Activated naive CD4-positive, alpha-beta T cell (primary cell): Measurements from ENCODE around the gene TRIM8.
A peak's percentile ranks its signal among the peaks of the same experiment; 100 is the strongest.
"Not testable (repeated sequence)": the region's sequence is repeated elsewhere in the genome, so short reads cannot be mapped to it uniquely, and the experiment has no call there.

Experiments used
- DNase-seq, 4 experiments: peaks; one replicate each; lab custom pipeline; 2025; lab: John Stamatoyannopoulos, UW

The TRIM8 gene

DNA sequence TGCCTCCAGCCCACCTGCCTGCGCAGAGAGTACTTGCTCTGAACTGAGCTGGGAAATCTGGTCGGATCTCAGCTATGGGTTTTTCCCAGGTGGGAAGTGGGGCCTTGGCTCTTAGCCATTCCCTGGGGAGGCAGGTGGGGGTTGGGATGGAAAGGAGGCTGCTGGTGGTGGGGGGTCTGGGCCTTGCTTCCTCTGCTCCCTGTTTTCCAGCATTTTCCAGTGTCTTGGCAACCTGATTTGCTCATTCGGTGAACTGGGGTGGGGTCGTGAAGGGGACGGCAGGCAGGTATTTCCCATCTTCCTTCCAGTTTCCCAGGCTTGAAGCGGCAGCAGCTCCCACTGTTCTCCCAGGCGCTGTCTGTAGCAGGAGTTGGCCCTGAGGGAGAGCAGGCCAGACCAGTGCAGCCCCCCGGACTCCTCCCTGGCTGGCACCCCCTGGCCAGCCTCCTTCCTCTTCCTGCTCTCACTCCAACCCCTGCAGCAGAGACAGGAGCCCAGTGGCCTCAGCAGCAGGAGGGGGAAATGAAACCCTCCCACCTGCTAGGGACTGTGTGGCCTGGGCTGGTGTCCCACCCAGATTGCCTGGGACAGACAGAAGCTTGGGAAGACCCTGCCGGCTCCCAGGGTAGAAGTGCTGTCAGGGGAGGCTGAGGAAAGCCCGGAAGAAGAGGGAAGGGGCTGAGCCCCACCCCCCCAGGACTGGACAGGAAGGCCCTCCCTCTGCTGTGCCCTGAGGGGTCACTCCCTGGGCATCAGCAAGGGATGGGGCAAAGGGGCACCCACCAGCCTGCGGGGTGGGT lies 6.6 kb downstream of the TRIM8 start:
- DNase-seq = no peak

DNA sequence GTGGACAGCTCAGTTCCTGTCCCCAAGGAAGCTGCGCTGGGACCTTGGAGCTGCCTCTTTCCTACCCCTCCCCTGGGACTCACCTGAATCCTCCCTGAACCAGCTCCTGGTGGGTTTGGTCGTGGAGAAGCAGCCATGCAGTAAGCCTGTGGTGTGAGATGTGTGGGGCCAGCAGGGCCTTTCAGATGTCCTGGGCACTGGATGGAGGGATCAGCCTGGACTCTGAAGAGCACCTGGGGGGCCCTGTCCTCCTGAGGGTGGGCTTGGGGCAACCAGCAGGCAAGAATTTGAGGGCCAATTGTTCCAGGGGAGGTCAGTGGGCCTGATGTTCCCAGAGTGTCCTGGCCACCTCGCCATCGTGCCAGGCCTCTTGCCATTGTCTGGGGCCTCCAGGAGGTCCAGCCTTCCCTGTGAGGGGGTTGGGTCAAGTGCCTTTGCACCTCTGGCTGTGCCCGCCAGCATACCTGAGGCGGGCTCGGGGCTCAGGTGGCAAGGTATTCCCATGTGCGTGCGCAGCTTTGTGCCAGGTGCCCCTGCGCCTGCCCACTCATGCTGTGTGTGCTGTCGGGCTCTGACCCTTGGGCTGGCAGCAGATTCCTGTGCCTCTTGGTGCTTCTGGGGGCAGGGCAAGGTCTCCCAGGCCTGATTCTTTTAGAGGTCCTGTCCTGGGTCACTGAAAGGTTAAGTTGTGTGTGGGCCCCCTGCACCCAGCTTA lies 7.3 kb downstream of the TRIM8 start:
- DNase-seq = no peak

DNA sequence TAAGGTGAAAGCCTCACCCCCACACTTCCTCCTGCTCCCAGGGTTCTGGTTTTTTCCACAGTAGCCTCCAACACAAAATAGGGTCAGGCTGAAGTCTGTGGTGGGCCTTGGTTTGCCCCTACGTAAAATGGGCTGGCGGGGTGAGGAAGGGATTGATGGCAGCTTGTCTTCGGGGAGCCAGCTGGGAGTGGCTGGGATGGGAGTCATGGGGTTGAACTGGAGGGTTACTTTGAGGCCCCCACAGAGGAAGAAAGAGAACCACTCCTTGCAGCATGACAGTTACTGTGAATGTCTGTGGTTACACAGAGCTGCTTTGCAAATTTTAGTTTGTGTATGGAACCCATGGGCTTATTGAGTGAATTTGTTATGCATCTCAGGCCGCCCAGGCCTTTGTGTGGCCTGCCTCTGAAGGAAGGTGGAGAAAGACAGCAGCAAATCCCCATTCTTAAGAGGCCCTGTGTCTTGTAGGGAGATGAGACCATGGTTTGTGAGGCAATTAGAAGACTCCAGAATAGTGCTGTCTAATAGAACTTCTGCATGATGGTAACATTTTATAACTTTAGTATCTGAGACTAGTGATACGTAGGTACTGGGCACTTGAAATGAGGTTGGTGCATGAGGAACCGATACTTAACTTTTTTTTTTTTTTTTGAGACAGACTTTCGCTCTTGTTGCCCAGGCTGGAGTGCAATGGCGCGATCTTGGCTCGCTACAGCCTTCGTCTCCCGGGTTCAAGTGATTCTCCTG lies 8.1 kb downstream of the TRIM8 start:
- DNase-seq = no peak

DNA sequence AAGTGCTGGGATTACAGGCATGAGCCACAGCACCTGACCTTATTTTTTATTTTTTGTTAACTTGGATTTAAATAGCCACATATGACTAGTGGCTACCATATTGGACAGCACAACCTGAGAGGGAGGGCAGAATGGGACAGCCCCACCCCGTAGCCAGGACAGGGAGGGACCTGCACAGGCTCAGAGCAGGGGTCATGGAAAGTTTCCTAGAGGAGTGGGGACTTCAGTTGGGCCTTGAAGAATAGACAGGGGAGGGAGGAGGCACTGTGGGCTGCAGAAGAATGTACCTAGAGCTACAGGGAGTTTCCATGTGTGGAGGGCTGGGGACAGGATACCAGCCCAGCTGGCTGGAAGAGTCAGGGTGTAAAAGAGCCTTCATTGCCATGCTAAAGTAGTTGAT lies 8.8 kb downstream of the TRIM8 start:
- DNase-seq = no peak

DNA sequence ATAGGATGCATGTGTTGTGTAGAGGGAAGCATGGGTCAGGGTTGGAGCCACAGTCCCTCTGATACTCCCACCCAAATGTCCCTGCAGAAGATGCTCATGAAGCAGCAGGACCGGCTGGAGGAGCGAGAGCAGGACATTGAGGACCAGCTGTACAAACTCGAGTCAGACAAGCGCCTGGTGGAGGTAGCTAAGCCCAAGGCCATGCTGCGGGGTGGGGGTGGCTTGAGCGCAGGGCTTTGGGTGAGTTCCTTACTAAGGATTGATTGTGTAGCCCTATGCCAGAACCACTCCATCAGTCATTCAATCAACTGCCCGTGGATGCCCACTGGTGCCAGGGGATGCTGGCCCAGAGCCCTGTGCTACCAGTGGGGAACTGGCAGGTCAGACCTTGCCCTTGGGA lies 10.3 kb downstream of the TRIM8 start:
- no peak for DNase-seq

DNA sequence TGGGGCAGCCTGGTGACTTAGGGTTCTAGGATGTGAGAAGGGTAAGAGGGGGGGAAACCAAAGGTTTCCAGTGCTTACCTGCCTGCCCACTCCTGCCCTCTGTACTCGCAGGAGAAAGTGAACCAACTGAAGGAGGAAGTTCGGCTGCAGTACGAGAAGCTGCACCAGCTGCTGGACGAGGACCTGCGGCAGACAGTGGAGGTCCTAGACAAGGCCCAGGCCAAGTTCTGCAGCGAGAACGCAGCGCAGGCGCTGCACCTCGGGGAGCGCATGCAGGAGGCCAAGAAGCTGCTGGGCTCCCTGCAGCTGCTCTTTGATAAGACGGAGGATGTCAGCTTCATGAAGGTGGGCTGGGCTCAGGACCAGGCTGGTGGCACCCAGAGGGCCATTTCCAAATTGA lies 10.7 kb downstream of the TRIM8 start:
- DNase-seq = no peak

DNA sequence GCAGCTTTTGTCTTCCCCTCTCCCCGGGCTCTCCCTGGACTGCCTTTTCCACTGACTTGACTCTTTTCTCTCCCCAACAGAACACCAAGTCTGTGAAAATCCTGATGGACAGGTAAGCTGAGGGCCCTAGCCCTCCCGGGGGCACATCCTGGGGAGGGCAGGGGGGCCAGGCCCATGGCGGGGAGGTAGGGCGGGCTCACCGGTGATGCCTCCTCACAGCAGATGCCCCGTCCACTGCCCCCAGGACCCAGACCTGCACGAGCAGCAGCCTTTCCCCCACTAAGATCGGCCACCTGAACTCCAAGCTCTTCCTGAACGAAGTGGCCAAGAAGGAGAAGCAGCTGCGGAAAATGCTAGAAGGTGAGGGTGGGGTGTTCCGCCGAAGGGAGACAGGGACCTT lies 11.7 kb downstream of the TRIM8 start:
- no peak for DNase-seq

DNA sequence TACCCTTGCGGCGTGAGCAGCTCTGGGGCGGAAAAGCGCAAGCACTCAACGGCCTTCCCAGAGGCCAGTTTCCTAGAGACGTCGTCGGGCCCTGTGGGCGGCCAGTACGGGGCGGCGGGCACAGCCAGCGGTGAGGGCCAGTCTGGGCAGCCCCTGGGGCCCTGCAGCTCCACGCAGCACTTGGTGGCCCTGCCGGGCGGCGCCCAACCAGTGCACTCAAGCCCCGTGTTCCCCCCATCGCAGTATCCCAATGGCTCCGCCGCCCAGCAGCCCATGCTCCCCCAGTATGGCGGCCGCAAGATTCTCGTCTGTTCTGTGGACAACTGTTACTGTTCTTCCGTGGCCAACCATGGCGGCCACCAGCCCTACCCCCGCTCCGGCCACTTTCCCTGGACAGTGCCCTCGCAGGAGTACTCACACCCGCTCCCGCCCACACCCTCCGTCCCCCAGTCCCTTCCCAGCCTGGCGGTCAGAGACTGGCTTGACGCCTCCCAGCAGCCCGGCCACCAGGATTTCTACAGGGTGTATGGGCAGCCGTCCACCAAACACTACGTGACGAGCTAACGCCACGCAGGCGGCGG lies 12.6 kb downstream of the TRIM8 start:
- DNase-seq = no peak

DNA sequence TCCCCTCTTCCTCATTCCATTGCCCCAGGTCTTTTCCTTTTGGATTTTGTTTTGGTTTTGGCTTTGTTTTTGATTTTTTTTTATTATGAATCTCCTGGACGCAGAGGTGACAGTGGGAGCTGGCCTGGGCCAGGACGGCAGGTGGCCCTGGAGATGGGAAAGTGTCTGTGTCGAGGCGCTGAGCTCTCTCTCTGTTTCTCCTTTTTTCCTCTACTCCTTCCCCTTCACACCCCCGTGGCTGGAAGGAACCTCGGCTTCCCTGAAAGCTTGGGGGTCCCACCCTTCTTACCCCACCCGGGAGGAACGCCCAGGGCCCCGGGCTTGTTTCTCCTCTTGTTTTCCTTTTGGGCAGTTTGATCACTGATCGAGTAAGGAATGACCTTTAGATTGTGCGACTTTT lies 13.2 kb downstream of the TRIM8 start:
- no peak for DNase-seq

DNA sequence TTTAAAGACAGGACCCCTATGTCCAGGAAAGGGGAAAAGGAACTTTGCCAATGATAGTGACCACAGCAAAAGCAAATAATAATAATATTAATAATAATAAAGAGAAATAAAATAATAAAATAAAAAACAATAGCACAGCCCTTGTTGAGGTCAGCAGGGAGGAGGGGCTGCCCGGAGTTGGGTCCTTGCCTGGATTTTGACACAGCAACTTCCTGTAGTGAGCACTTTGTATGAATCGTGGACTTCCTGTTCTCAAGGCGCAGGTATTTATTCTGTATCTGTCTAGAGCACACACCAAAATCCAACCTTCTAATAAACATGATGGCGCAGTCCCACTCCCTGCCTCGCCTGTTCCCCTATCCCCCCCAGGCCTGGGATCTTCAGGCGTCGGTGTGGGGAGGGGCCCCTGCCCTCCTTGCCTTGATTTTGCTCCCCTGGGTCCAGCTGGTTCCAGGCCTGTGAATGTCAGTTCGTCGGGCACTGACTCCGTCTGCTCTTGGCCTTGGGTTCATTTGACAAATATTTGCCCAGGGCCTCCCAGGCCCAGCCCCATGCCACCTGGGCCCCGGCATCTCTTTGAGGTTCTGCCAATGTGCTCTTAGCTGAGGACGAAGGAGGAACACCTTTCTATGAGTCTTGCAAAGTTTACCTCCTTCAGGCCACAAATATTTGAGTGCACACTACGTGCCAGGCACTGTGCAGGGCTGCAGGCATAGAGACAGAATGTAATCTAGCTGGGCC lies 13.9 kb downstream of the TRIM8 start:
- no peak for DNase-seq

DNA sequence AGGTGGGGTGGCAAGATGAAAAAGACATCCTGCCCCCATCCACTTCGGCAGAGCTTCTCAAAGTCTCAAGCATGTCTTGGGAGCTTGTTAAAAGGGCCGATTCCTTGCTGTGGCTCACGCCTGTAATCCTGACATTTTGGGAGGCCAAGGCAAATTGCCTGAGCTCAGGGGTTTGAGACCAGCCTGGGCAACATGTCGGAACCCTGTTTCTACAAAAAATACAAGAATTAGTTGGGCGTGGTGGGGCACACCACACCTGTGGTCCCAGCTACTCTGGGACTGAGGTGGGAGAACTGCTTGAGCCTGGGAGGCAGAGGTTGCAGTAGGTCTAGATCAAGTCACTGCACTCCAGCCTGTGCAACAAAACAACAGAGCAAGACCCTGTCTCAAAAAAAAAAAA lies 14.5 kb downstream of the TRIM8 start:
- no peak for DNase-seq

DNA sequence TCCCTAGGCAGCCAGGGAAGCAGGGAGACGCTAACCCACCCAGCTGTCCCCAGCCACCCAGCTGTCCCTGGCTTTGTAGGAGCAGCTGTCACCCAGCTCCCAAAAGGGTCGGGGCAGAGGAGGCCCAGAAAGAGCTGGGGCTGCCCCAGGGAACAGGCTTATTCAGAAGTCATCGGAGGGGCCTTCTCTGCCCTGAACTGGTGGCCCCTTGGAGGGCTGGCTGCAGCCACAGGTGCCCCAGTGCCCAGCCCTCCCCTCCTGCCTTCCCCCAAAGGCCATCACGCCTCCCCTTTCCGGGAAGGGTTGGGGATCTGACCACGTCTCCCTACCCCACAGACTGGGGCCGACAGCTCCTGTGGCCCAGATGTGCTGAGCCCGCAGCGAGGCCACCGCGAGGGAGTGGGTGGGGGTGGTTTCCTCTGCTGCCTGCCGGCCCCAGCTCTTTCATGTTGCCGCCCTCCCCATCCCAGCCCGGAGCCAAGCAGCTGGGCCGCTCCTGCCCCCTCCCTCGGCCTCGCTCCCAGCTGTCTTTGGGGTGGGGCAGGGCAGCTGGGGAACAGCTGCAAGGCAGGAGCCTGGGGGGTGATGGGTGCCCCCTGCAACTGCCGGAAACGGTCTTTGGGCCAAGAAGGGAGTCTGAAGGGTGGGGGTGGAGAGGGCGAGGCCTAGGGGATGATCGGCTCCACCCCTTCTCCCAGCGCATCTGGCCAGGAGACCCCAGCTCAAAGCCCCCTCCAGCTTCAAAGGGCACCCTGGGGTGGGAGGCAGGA lies 16.8 kb downstream of the TRIM8 start:
- peak in 1 of 4 experiments; percentile 37 for DNase-seq

DNA sequence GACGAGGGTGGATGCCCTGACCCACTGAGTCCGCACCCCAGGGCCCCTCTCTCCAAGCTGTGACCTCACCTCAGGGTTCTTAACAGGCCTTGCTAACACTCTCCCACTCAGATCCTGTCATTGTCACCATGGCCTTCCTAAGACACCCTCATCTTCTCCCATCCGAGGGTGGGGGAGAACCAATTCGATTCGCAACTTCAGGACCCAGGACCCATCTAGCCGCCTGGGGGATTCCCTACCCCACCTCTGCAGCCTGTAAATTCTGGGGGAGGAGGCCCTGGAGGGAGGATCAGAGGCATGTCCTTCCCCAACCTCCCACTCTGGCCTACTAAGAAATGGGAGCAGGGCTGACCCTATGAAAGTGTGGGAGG lies 17.4 kb downstream of the TRIM8 start:
- DNase-seq = no peak

DNA sequence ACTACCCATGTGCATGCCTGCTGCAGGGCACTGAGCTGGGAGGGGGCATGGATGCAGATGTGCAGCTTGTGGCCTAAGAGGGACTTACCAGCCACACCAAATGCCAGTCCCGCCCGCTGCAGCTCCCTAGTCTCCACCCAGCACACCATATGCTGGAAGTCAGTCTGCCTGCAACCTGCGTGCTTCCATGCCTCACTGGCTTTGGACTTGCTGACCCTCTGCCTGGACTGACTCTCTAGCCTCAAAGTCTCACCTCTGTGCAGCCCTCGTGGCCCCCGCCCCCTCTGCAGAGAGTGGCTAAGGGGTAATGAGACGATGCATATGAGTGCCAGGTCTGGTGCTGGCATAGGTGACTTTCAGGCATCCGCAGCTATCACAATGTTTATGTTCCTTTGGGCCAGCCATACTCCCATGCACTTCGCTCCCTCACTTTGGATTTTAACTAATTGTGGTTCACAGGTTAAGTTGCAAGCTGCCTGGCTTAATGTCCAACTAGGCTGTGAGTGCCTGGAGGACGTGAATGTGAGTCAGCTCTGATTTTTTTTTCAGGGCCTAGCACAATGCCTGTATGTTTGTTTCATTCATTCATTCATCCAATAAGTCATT lies 21.7 kb downstream of the TRIM8 start:
- no peak for DNase-seq

DNA sequence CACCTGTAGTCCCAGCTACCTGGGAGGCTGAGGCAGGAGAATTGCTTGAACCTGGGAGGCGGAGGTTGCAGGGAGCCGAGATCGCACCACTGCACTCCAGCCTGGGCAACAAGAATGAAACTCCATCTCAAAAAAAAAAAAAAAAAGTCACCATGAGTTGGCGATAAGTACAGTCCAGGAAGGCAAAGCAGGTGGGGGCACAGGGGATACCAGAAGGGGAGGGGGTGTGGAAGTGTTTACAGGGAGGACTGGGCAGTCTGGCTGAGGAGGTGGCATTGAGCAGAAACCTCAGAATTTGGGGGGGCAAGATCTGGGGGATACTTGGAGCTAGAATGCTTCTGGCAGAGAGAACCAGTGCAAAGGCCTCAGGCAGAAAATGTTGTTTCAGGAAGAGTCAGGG lies 23.1 kb downstream of the TRIM8 start:
- not testable (repeated sequence) for DNase-seq

DNA sequence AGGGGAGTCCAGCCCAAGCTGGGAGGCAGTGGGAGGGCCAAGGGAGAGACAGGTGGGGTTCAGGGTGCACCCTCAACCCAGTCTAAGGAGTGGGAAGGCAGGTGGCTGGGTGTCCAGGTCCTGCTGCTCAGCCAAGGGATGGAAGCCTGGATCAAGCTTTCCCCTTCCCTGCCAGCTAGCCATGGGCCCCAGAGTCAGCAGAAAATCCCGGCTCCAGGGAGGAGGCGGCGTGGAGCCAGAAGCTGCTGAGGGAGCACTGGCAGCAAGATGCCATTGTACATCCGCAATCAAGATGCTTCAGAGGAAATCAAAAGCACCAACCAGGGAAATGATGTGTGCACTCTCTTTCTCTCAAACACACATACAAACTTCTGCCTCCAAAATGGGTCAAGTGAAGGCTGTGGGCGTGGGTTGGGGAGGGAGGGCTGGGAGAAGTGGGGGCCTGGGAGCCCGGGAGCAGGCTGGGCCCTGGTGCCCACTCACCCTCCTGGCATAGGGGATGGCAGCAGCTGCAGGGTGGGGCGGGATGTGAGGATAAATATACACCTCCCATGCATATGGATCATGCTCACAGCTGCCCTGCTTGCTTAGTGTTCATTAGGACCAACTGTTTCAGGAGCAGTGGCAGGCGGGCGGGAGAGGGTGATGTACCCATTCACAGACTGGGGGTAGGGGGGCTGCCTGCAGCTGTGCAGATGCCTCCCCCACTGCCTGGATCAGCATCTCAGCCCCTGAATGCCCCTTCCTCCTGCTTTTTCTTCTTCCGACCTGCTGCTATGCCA lies 24.2 kb downstream of the TRIM8 start:
- no peak for DNase-seq

DNA sequence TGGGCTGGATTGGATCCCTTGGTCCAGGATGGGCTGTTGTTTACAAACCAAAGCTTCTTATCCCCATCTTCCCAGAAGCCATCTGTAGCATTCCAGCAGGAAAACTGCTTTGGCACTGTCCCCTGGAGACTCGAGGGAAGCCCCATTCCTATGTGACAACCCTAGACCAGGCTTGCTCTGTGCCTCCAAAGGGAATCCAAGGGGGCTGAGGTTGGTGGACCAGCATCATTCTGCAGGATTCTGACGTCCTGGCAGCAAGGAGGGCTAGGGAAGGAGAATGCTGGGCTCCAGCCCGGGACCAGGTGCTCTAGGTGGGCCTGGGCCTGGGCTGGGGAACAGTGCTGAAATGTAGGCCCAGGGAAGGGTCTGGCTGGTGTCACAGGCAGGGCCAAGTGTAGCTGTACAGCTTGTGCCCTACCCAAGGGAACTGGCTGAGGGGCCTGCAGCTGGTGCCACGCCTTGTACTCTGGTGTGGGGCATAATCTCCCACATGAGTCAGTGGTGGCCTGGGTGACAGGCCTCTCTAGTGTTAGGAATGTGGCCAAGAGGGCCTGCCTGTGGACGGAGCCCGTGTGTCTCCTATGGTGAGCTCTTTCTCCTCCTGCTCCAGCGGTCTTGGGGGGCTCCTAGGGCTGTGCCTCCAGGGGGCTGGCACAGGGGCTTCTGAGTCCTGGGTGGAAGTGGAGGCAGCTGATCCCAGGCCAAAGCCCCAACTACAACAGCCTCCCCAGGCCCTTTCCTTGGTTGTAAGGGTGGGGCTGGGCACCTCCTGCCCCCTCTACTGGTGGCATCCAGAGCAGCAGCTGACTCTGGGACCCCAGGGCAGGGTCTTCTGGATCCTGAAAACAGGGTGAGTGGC lies 25.2 kb downstream of the TRIM8 start:
- DNase-seq = no peak

DNA sequence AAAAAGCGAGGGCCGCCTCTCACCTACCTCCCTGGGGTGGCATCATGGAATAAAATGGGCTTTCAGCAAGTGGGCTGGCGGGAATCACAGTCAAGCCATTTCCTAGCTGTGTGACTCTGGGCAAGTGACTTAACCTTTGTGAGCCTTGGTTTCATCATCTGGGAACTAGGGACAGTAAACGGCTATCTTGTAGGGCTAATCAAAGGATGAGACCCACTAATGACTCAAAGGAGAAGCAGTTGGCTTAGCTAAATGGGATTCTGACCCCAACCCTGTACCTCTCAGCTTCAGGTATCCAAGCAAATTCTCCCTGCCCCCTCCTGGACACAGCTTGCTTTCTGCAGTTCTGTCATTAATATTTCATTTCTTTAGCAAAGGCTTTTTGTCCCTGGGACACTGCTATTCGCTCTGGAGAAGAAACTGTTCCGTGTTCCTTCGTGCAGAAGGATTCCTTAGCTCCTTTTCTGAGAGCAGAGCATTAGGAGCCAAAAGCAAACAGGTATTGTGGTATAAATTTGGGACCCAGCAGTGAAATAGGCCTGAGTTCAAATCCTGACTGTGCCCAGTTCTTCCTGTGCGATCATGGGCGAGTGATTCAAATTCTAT lies 25.9 kb downstream of the TRIM8 start:
- no peak for DNase-seq
